Epithelial cell of proximal tubule (primary cell): Measurements from ENCODE around the gene KCNQ1. TPM values are rescaled to one million over a fixed set of nuclear protein-coding genes. Genes with fewer than 3 reads are reported as not detected.

ENCODE experiments used
- DNase-seq: peaks from one replicate; pipeline ENCODE4 v3.0.0-alpha.2; 2011; ENCODE audit warnings: low read depth
- H3K4me3 ChIP-seq: 2 replicates; pipeline ENCODE4 v1.5.1; 2011; ENCODE audit warnings: low read depth, mild to moderate bottlenecking, low read length
- total RNA-seq: library from RNA; depleted of rRNA; stranded (reverse); fragments of >200 nt; gene quantifications from 2 replicates; pipeline ENCODE4 v1.2.3, GENCODE V29; 2015
- TF ChIP-seq, protein P1 (sequence below): conservative IDR thresholded peaks from 2 replicates; pipeline ENCODE4 v1.5.1; 2012; ENCODE audit warnings: low read depth, mild to moderate bottlenecking, low read length

Gene KCNQ1
- total RNA-seq, 1 donor from 2014 or later = 0.46 TPM

GRCh38 chr11:2592559-2593392 is 148.0 kb downstream of the KCNQ1 start:
- no peak for DNase-seq
- TF ChIP-seq, protein P1, sequence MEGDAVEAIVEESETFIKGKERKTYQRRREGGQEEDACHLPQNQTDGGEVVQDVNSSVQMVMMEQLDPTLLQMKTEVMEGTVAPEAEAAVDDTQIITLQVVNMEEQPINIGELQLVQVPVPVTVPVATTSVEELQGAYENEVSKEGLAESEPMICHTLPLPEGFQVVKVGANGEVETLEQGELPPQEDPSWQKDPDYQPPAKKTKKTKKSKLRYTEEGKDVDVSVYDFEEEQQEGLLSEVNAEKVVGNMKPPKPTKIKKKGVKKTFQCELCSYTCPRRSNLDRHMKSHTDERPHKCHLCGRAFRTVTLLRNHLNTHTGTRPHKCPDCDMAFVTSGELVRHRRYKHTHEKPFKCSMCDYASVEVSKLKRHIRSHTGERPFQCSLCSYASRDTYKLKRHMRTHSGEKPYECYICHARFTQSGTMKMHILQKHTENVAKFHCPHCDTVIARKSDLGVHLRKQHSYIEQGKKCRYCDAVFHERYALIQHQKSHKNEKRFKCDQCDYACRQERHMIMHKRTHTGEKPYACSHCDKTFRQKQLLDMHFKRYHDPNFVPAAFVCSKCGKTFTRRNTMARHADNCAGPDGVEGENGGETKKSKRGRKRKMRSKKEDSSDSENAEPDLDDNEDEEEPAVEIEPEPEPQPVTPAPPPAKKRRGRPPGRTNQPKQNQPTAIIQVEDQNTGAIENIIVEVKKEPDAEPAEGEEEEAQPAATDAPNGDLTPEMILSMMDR = no peak
- no peak overlapping the region for H3K4me3 ChIP-seq

- TF ChIP-seq, protein P1 = no peak
- DNase-seq = no peak
- no peak overlapping the region for H3K4me3 ChIP-seq
Measured at GRCh38 chr11:2593393-2593950, 148.7 kb downstream of the KCNQ1 start.

DNA sequence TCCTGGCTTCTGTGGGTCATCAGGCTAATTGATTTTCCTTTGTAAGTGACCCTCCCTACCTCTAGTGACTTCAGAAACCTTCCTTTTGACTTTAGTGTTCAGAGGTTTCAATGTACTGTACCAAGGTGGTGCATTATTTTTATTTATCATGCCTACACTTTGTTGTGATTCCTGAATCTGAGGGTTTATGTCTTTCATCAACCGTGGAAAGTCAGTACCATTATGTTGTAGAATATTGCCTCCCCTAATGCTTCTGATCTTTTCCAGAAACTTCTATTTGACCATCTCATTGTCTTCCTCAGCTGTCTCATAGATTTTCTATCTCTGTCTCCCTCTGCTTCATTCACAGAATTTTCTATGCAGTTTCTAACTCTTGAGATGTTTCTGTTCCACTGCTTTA is 149.5 kb downstream of the KCNQ1 start:
- H3K4me3 ChIP-seq = no peak overlapping the region
- TF ChIP-seq, protein P1 = no peak
- no peak for DNase-seq

- DNase-seq = no peak
- H3K4me3 ChIP-seq = no peak overlapping the region
- TF ChIP-seq, protein P1 = no peak
Measured at GRCh38 chr11:2595204-2595603, 150.4 kb downstream of the KCNQ1 start.

DNA sequence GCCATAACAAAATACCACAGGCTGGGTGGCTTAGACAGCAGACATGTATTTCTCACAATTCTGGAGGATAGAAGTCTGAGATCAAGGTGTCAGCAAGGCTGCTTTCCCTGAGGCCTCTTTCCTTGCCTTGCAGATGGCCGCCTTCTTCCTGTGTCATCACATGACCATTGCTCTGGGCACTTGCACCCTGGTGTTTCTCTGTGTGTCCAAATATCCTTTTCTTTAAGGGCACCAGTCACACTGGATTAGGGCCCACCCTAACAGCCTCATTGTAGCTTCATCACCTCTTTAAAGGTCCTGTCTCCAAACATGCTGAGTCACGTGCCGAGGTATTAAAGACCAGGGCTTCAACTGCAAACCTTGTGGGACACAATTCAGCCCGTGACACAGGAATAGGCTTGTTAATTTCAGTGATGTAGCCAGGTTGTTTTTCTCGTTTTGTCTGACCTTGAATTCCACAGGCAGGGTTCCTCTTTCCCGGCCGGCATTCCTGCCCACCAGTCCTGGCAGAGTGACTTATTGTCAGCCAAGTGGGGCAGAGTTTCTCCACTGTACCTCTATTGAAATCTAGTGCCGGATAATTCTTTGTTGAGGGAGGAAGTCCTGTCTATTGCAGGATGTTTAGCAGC is 154.9 kb downstream of the KCNQ1 start:
- TF ChIP-seq, protein P1 = no peak
- no peak overlapping the region for H3K4me3 ChIP-seq
- DNase-seq = no peak

GRCh38 chr11:2609345-2609744 is 164.5 kb downstream of the KCNQ1 start:
- DNase-seq = no peak
- H3K4me3 ChIP-seq = no peak overlapping the region
- TF ChIP-seq, protein P1 = no peak
